GM12878 (cell line): Measurements from ENCODE around the gene PDIA4. TPM values are rescaled to one million over a fixed set of nuclear protein-coding genes. Genes with fewer than 3 reads are reported as not detected.

Experiments used
- ATF7 ChIP-seq: fragments of 450-650 bp; IDR thresholded peaks from 2 replicates; pipeline ENCODE4 v1.6.1; 2016; ENCODE audit warnings: low read depth, mild to moderate bottlenecking
- BACH1 ChIP-seq: fragments of 450-650 bp; IDR thresholded peaks from 2 replicates; pipeline ENCODE4 v1.6.1; 2017; ENCODE audit warnings: mild to moderate bottlenecking, borderline replicate concordance
- BCL11A ChIP-seq: IDR thresholded peaks from 2 replicates; pipeline ENCODE4 v1.6.1; 2011; ENCODE audit warnings: low read depth, low read length
- CHD2 ChIP-seq: IDR thresholded peaks from 2 replicates; pipeline ENCODE4 v1.6.1; 2011; ENCODE audit warnings: low read depth, low read length, improper control_type of control experiment, borderline replicate concordance
- CUX1 ChIP-seq: IDR thresholded peaks from 2 replicates; pipeline ENCODE4 v1.6.1; 2012; ENCODE audit warnings: improper control_type of control experiment, low read depth, low read length; ENCODE audit not compliant: insufficient replicate concordance
- GATAD2B ChIP-seq: fragments of 450-650 bp; conservative IDR thresholded peaks from 2 replicates; pipeline ENCODE4 v1.6.1; 2017; ENCODE audit warnings: low read depth, mild to moderate bottlenecking, moderate library complexity
- NFXL1 ChIP-seq: fragments of 450-650 bp; IDR thresholded peaks from 2 replicates; pipeline ENCODE4 v1.6.1; 2017; ENCODE audit warnings: antibody characterized with exemption, mild to moderate bottlenecking, borderline replicate concordance
- NFYA ChIP-seq: IDR thresholded peaks from 2 replicates; pipeline ENCODE4 v1.6.1; 2011; ENCODE audit warnings: low read depth, mild to moderate bottlenecking, low read length, improper control_type of control experiment, borderline replicate concordance
- NR2C1 ChIP-seq: fragments of 450-650 bp; IDR thresholded peaks from 2 replicates; pipeline ENCODE4 v1.6.1; 2017; ENCODE audit warnings: antibody characterized with exemption, mild to moderate bottlenecking, moderate library complexity
- SREBF2 ChIP-seq: IDR thresholded peaks from 2 replicates; pipeline ENCODE4 v1.6.1; 2012; ENCODE audit warnings: mild to moderate bottlenecking, low read length
- SRF ChIP-seq, 2 experiments: IDR thresholded peaks; 2 replicates each; pipeline ENCODE4 v1.6.1; 2011; ENCODE audit warnings: low read depth in 2 of 2, low read length in 2 of 2, mild to moderate bottlenecking in 1 of 2, moderate library complexity in 1 of 2
- TAF1 ChIP-seq: IDR thresholded peaks from 2 replicates; pipeline ENCODE4 v1.6.1; 2011; ENCODE audit warnings: mild to moderate bottlenecking, low read depth, low read length, borderline replicate concordance
- TCF12 ChIP-seq: IDR thresholded peaks from 2 replicates; pipeline ENCODE4 v1.6.1; 2011; ENCODE audit warnings: low read depth, mild to moderate bottlenecking, low read length
- WRNIP1 ChIP-seq: IDR thresholded peaks from 2 replicates; pipeline ENCODE4 v1.6.1; 2011; ENCODE audit warnings: low read depth, low read length, improper control_type of control experiment, borderline replicate concordance
- ZNF384 ChIP-seq: IDR thresholded peaks from 2 replicates; pipeline ENCODE4 v1.6.1; 2012; ENCODE audit warnings: low read depth, mild to moderate bottlenecking, low read length, improper control_type of control experiment, borderline replicate concordance
- ZZZ3 ChIP-seq: IDR thresholded peaks from 2 replicates; pipeline ENCODE4 v1.6.1; 2011; ENCODE audit warnings: low read depth; ENCODE audit not compliant: control insufficient read depth, insufficient read length
- polyA plus RNA-seq, 11 experiments: library from polyadenylated mRNA; depleted of rRNA in 4 of 11; unstranded in 6 of 11; stranded (reverse) in 5 of 11; fragments of >200 nt; fragmentation: Nextera tagmentation in 4 of 11; fragmentation: Illumina TruSeq in 1 of 11; extraction: Ambion mirVana in 4 of 11; extraction: Trizol in 1 of 11; gene quantifications; 1 replicate in 1 of 11; 2 replicates in 10 of 11; pipeline versions ENCODE4 v1.2.1 to v1.2.3, GENCODE V29; 2011 to 2016; ENCODE audit warnings: inconsistent platforms in 2 of 11, missing spikeins in 2 of 11, low read depth in 1 of 11
- total RNA-seq, 4 experiments: library from RNA; depleted of rRNA in 3 of 4; stranded (reverse); fragments of >200 nt in 3 of 4; fragmentation: Illumina TruSeq in 1 of 4; extraction: Trizol in 1 of 4; gene quantifications; 2 replicates each; pipeline versions ENCODE4 v1.2.1 to v1.2.3, GENCODE V29; 2013 to 2021
- TF ChIP-seq, protein P1 (sequence below): IDR thresholded peaks from 2 replicates; pipeline ENCODE4 v1.6.1; 2012; ENCODE audit warnings: low read depth, low read length, improper control_type of control experiment
- TF ChIP-seq, protein P2 (sequence below): fragments of 450-650 bp; formaldehyde crosslinking; IDR thresholded peaks from 2 replicates; pipeline ENCODE4 v1.4.0; 2020; ENCODE audit warnings: mild to moderate bottlenecking, moderate library complexity

The PDIA4 gene
- total and polyA plus RNA-seq, 10 of the 15 experiments (the other 5 are each of a cell fraction or from before 2014, with no cell fraction given): 7.1 to 306 (median 106) TPM

GRCh38 chr7:148983200-148984146 lies 44.8 kb downstream of the PDIA4 start (continued):
- TF ChIP-seq, protein P1, sequence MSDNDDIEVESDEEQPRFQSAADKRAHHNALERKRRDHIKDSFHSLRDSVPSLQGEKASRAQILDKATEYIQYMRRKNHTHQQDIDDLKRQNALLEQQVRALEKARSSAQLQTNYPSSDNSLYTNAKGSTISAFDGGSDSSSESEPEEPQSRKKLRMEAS: no peak
- TF ChIP-seq NFYA: no peak
- no peak for TF ChIP-seq NFXL1
- no peak for TF ChIP-seq NR2C1
- no peak for TF ChIP-seq TCF12
- TF ChIP-seq GATAD2B: no peak
- TF ChIP-seq WRNIP1: no peak
- TF ChIP-seq CHD2: no peak
- TF ChIP-seq ZNF384: no peak
- no peak for TF ChIP-seq ATF7
- no peak for TF ChIP-seq BACH1
- no peak for TF ChIP-seq ZZZ3
- peak; percentile 88 for TF ChIP-seq CUX1
- peak; percentile 92 for TF ChIP-seq SREBF2
- no peak for TF ChIP-seq BCL11A
- no peak for TF ChIP-seq TAF1
- no peak for TF ChIP-seq SRF (IDR thresholded peaks at IDR 0.05; ENCODE audit: low read depth in 2 of 2, low read length in 2 of 2)
- TF ChIP-seq, protein P2, sequence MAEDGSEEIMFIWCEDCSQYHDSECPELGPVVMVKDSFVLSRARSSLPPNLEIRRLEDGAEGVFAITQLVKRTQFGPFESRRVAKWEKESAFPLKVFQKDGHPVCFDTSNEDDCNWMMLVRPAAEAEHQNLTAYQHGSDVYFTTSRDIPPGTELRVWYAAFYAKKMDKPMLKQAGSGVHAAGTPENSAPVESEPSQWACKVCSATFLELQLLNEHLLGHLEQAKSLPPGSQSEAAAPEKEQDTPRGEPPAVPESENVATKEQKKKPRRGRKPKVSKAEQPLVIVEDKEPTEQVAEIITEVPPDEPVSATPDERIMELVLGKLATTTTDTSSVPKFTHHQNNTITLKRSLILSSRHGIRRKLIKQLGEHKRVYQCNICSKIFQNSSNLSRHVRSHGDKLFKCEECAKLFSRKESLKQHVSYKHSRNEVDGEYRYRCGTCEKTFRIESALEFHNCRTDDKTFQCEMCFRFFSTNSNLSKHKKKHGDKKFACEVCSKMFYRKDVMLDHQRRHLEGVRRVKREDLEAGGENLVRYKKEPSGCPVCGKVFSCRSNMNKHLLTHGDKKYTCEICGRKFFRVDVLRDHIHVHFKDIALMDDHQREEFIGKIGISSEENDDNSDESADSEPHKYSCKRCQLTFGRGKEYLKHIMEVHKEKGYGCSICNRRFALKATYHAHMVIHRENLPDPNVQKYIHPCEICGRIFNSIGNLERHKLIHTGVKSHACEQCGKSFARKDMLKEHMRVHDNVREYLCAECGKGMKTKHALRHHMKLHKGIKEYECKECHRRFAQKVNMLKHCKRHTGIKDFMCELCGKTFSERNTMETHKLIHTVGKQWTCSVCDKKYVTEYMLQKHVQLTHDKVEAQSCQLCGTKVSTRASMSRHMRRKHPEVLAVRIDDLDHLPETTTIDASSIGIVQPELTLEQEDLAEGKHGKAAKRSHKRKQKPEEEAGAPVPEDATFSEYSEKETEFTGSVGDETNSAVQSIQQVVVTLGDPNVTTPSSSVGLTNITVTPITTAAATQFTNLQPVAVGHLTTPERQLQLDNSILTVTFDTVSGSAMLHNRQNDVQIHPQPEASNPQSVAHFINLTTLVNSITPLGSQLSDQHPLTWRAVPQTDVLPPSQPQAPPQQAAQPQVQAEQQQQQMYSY (CRISPR knock-in tag): no peak
